NT2/D1 (cell line): ENCODE data around the gene LPIN1.
"Not testable (repeated sequence)": the region's sequence is repeated elsewhere in the genome, so short reads cannot be mapped to it uniquely, and the experiment has no call there.

ENCODE experiments used
- DNase-seq: peaks from one replicate; pipeline ENCODE4 v3.0.0-alpha.2; 2011; ENCODE audit warnings: low read depth, low spot score
- H3K27me3 ChIP-seq: 2 replicates; pipeline ENCODE4 v1.6.0; 2011; ENCODE audit warnings: mild to moderate bottlenecking; ENCODE audit not compliant: insufficient read length, insufficient read depth
- H3K36me3 ChIP-seq: 2 replicates; pipeline ENCODE4 v1.6.1; 2011; ENCODE audit warnings: mild to moderate bottlenecking, low read length, mixed read lengths; ENCODE audit not compliant: insufficient read depth, insufficient read length
- H3K4me1 ChIP-seq: 2 replicates; pipeline ENCODE4 v1.5.1; 2011; ENCODE audit not compliant: insufficient read depth, insufficient read length
- H3K4me3 ChIP-seq: 2 replicates; pipeline ENCODE4 v1.5.1; 2011; ENCODE audit warnings: low read depth; ENCODE audit not compliant: insufficient read length
- H3K9ac ChIP-seq: 2 replicates; pipeline ENCODE4 v1.6.0; 2011; ENCODE audit warnings: low read depth; ENCODE audit not compliant: insufficient read length
- H3K9me3 ChIP-seq: 2 replicates; pipeline ENCODE4 v1.5.1; 2011; ENCODE audit warnings: mild to moderate bottlenecking, low read length; ENCODE audit not compliant: insufficient read depth
- SUZ12 ChIP-seq: IDR thresholded peaks from 2 replicates; pipeline ENCODE4 v1.6.1; 2011; ENCODE audit not compliant: insufficient read length, insufficient read depth; ENCODE audit errors: extremely low read depth
- YY1 ChIP-seq: IDR thresholded peaks from 2 replicates; pipeline ENCODE4 v1.6.1; 2011; ENCODE audit not compliant: insufficient read length, insufficient read depth
- ZNF274 ChIP-seq: IDR thresholded peaks from 2 replicates; pipeline ENCODE4 v1.6.1; 2011; ENCODE audit warnings: mild to moderate bottlenecking, low read depth, low read length

The LPIN1 gene

DNA sequence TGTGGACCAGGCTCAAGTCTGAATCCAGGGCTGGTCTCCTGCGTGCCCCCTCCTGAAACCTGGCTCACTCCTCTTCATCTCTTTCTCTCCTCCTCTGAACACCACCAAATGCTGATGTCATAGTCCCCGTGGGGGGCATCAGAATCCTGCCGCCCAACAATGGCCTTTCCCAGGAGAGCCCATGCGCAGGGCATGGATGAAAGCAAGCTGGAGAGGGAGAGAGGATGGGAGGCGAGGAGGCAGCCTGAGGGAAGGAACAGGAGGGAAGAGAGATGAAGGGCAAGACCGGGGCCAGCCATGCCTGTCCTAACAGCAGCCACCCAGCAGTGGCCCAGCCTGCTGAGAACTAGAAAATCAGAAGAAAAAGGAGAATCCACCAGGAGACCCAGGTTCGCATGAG is 22.3 kb upstream of the LPIN1 start:
- Histone ChIP-seq H3K27me3 (peaks cover 2% of the 10 kb centered on the region), H3K4me3 (no peak overlapping the region), H3K9me3 (no peaks in the 10 kb centered on the region), H3K4me1 (no peaks in the 10 kb centered on the region), H3K9ac (no peak overlapping the region), H3K36me3 (no peaks in the 10 kb centered on the region)
- DNase-seq, result no peak
- TF ChIP-seq SUZ12 (no peak), YY1 (no peak), ZNF274 (no peak)

DNA sequence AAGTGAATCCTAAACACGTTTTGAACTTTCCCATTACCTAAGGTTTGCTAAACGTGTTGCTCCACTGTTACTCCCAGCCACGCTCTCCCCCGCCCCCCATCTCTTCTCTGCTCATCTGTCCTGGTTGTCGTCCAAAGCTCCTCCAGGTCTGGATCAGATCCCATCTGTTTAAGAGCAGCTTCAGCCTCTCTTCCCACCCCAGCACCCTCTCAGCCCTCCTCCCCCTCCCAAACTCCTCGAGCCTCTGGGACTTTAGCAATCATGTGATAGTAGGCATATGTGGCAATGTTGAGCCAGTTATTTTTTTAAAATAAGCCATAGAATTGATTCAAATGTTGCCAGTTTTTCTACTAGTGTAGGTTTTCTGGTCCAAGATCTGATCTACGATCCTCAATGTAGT is 20.0 kb upstream of the LPIN1 start:
- no peak overlapping the region for H3K4me3 ChIP-seq
- no peaks in the 10 kb centered on the region for H3K4me1 ChIP-seq
- DNase-seq, result no peak
- H3K36me3 ChIP-seq, result no peaks in the 10 kb centered on the region
- no peaks in the 10 kb centered on the region for H3K9me3 ChIP-seq
- H3K9ac ChIP-seq, result no peak overlapping the region
- H3K27me3 ChIP-seq, result no peaks in the 10 kb centered on the region
- TF ChIP-seq YY1 (no peak), SUZ12 (no peak), ZNF274 (no peak)

DNA sequence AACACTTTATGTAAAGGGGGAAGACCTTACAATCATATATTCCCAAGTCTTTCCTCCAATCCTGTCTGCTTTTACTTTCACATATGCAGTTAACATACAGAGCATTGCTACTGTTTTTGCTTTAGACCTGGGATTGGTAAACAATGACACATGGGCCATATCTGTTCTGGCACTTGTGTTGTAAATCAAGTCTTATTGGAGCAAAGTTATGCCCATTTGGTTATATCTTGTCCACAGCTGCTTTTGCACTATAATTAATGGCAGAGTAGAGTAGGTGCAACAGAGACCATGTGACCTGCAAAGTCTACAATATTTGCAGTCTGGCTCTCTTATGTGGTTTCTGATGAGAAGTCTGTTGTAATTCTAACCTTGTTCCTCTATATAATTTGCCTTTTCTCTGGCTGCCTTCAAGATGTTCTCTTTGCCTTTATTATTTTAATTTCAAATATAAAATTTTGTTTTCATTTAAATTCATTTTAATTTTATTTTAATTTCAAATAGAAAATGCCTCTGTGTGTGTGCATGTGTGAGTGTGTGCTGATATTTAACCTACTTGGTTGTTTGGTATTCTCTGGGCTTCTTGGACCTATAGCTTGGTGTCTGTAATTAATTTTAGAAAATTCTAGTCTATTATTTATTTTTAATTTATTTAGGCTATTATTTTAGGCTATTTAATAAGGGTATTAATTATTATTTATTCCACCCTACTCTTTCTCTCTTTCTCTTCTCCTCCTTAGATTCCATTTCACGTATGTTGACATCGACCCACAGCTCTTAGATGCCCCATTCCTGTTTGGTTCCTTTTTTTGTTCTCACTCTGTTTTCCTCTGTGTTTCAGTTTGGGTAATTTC is 16.8 kb upstream of the LPIN1 start:
- DNase-seq, result no peak
- Histone ChIP-seq H3K27me3 (no peaks in the 10 kb centered on the region), H3K9ac (no peak overlapping the region), H3K9me3 (no peaks in the 10 kb centered on the region), H3K4me3 (no peak overlapping the region), H3K4me1 (no peaks in the 10 kb centered on the region), H3K36me3 (no peaks in the 10 kb centered on the region)
- TF ChIP-seq SUZ12, result no peak
- no peak for TF ChIP-seq YY1
- no peak for TF ChIP-seq ZNF274

DNA sequence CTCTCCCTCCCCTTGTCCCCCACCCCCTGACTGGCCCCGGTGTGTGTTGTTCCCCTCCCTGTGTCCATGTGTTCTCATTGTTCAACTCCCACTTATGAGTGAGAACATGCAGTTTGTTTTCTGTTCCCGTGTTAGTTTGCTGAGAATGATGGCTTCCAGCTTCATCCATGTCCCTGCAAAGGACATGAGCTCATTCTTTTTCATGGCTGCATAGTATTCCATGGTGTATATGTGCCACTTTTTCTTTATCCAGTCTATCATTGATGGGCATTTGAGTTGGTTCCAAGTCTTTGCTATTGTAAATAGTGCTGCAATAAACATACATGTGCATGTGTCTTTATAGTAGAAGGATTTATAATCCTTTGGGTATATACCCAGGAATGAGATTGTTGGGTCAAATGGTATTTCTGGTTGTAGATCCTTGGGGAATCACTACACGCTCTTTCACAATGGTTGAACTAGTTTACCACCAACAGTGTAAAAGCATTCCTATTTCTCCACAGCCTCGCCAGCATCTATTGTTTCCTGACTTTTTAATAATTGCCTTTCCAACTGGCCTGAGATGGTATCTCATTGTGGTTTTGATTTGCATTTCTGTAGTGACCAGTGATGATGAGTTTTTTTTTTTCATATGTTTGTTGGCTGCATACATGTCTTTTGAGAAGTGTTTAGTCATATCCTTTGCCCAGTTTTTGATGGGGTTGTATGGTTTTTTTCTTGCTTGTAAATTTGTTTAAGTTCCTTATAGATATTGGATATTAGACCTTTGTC is 15.0 kb upstream of the LPIN1 start:
- not testable (repeated sequence) for H3K27me3 ChIP-seq

DNA sequence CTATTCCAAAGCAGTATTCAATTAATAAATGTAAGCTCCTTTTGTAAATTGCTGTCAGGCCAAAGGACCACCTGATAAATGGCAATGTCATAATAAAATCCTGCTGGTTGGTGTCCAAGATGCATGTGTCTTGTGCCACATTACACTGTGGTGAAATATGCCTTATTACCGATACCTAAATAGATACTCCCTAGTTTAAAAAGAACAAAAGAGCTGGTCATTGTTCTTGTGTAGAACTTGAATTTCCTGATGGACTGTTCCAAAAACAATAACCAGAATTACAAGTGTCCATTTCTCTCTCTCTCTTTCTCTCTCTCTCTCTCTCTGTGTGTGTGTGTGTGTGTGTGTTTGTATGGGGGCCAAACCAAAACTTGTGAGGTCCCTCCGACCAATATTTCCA is 13.8 kb upstream of the LPIN1 start:
- no peak for DNase-seq
- H3K36me3 ChIP-seq, result no peaks in the 10 kb centered on the region
- H3K4me3 ChIP-seq, result no peak overlapping the region
- no peak for TF ChIP-seq YY1
- no peak for TF ChIP-seq ZNF274
- no peak for TF ChIP-seq SUZ12
- no peaks in the 10 kb centered on the region for H3K27me3 ChIP-seq
- H3K9ac ChIP-seq, result no peak overlapping the region
- no peaks in the 10 kb centered on the region for H3K4me1 ChIP-seq
- no peaks in the 10 kb centered on the region for H3K9me3 ChIP-seq

More for the DNA sequence above, 15.0 kb upstream of the LPIN1 start:
- DNase-seq, H3K36me3 ChIP-seq, H3K4me3 ChIP-seq, H3K4me1 ChIP-seq, H3K9me3 ChIP-seq, H3K9ac ChIP-seq: not testable (repeated sequence)

DNA sequence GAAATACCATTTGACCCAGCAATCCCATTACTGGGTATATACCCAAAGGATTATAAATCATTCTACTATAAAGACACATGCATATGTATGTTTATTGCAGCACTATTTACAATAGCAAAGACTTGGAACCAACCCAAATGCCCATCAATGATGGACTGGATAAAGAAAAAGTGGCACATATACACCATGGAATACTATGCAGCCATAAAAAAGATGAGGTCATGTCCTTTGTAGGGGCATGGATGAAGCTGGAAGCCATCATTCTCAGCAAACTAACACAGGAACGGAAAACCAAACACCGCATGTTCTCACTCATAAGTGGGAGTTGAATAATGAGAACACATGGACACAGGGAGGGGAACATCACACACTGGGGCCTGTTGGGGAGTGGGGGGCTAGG is 8.6 kb upstream of the LPIN1 start:
- not testable (repeated sequence) for H3K9ac ChIP-seq, H3K9me3 ChIP-seq, H3K4me3 ChIP-seq, H3K27me3 ChIP-seq, DNase-seq, H3K4me1 ChIP-seq, H3K36me3 ChIP-seq

DNA sequence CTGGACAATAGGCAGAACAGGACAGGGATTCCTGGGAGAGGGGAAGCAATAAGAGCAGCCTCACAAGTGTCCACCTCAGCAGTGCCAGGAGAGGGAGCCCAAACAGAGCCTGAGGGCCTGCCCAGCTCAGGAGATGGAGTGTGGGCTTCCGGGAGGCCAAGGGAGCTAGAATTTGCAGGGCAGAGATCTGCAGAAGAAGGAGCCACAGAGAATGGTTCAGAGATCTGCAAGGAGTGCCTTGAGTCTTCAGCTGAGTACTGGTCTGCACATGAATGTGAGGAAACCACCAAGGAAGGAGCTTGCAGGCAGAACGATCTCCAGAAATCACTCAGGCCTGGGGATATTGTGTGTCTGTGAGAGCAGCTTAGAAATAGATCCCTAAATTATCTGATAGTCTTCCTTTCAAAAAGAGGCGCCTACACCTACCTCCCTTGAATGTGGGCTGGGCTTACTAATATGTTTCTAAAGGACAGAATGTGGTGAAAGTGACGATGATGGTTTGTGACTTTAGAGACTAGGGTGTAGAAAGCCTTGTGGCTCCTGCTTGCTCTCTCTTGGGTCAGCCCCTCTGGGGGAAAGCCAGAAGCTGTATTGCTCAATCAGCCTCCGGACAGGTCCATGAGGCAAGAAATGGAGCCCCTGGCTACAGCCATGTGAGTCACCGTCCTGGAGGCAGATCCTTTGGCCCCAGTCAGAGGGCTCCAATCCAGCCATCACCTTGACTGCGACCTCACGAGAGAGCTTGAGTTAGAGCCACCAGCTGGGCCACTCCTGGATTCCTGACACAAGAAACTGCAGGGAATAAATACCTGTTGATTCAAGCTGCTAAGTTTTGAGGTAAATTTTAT is 7.6 kb upstream of the LPIN1 start:
- no peaks in the 10 kb centered on the region for H3K27me3 ChIP-seq
- DNase-seq, result peak; percentile 47
- H3K9ac ChIP-seq, result no peak overlapping the region
- H3K9me3 ChIP-seq, result no peaks in the 10 kb centered on the region
- TF ChIP-seq ZNF274 (no peak), SUZ12 (no peak), YY1 (no peak)
- H3K4me3 ChIP-seq, result no peak overlapping the region
- H3K4me1 ChIP-seq, result peaks cover 9% of the 10 kb centered on the region
- no peaks in the 10 kb centered on the region for H3K36me3 ChIP-seq
